Activated T-cell treated with anti-CD3 and anti-CD28 coated beads, Interleukin-2, amount 50 U/mL, for 4 hours (primary cell): ENCODE results near the gene BTNL9. TPM values are rescaled to one million over a fixed set of nuclear protein-coding genes. Genes with fewer than 3 reads are reported as not detected.

Experiments used
- ATAC-seq, 2 donors: fragments of 200-7000 bp; cut with Tn5 transposase; one replicate each; pipeline ENCODE4 v1.10.0; 2021
- DNase-seq: peaks from one replicate; pipeline ENCODE4 v3.0.0-alpha.2; 2020
- H3K27me3 Mint-ChIP-seq: one replicate; pipeline ENCODE4 v1.8.0; 2021; ENCODE audit warnings: low read depth, mixed read lengths
- H3K36me3 Mint-ChIP-seq: one replicate; pipeline ENCODE4 v1.8.0; 2022; ENCODE audit warnings: mixed read lengths; ENCODE audit not compliant: insufficient read depth
- H3K4me1 Mint-ChIP-seq: one replicate; pipeline ENCODE4 v1.8.0; 2021; ENCODE audit warnings: low read depth, mixed read lengths
- H3K4me3 Mint-ChIP-seq: one replicate; pipeline ENCODE4 v1.8.0; 2021; ENCODE audit warnings: mild to moderate bottlenecking, moderate library complexity, mixed read lengths
- H3K9me3 Mint-ChIP-seq: one replicate; pipeline ENCODE4 v1.8.0; 2021; ENCODE audit warnings: mixed read lengths
- total RNA-seq, 3 donors: library from RNA; stranded (reverse); gene quantifications; one replicate each; pipeline ENCODE4 v1.2.1, GENCODE V29; 2021

Gene BTNL9
- total RNA-seq, 3 donors from 2014 or later, result 0.13 to 0.35 TPM; not detected in 1

GRCh38 chr5:181107699-181108098 is 67.6 kb downstream of the BTNL9 start:
- peaks cover 5% of the 10 kb centered on the region for H3K4me1 Mint-ChIP-seq
- H3K9me3 Mint-ChIP-seq, result no peaks in the 10 kb centered on the region
- ATAC-seq, result no peak
- H3K27me3 Mint-ChIP-seq, result peaks cover 77% of the 10 kb centered on the region
- H3K4me3 Mint-ChIP-seq, result no peak overlapping the region
- H3K36me3 Mint-ChIP-seq, result no peaks in the 10 kb centered on the region
- DNase-seq, result no peak

DNA sequence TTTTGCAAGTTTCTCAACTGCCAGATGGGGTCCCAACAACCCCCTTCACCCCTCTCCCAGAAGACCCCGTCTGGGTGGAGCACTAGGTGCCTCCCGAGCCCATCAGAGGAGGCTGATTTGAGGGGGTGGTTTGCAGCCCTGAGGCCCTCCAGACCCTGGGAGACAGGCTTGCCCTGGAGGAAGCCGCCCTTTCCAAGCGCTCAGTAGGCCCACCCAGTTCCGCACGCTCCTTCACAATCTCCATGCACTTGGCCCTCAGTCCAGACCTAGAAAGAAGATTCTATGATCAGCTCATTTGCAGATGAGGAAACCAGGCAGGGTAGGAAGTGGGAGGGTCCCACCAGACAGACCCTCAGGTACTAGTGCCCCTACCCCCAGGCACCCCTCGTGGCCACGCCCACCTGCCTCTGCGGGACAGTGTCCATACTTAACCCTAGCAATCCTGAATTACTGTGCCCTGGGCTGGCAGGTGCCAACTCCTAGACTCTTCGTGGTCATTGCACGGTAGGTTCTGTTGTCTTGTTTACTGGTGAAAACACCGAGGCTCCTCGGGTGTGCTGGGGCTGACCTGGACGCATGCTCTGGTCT is 68.6 kb downstream of the BTNL9 start:
- Mint-ChIP-seq H3K4me1 (peaks cover 5% of the 10 kb centered on the region), H3K36me3 (no peaks in the 10 kb centered on the region), H3K27me3 (peaks cover 75% of the 10 kb centered on the region), H3K9me3 (no peaks in the 10 kb centered on the region), H3K4me3 (no peak overlapping the region)
- no peak for DNase-seq
- ATAC-seq, result no peak

DNA sequence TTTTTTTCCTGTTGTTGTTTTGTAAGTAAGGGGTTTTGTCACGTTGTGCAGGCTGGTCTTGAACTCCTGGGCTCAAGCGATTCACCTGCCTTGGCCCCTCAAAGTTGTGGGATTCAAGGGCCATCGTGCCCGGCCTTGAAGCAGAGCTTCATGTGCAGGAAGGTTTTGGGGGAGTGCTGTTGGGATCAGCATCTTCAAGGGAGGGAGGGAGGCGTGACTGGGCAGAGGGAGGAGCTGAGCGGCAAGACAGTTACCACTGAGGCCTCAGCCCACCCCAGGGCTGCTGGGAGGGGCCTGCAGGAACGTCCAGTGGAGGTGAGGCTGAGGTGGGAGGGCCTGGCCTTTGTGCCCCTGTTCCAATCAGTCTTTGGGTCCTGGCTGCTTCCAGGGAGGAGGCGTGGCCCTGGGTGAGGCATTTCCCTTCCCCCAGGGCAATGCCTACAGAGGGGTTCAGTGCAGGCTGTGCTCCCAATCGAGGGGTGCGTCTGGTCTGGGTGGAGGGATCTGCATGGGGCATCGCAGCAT is 69.5 kb downstream of the BTNL9 start:
- Mint-ChIP-seq H3K4me3 (no peak overlapping the region), H3K36me3 (peaks cover under 1% of the 10 kb centered on the region), H3K9me3 (no peaks in the 10 kb centered on the region), H3K4me1 (no peaks in the 10 kb centered on the region), H3K27me3 (peaks cover 77% of the 10 kb centered on the region)
- DNase-seq, result no peak
- ATAC-seq, result no peak

DNA sequence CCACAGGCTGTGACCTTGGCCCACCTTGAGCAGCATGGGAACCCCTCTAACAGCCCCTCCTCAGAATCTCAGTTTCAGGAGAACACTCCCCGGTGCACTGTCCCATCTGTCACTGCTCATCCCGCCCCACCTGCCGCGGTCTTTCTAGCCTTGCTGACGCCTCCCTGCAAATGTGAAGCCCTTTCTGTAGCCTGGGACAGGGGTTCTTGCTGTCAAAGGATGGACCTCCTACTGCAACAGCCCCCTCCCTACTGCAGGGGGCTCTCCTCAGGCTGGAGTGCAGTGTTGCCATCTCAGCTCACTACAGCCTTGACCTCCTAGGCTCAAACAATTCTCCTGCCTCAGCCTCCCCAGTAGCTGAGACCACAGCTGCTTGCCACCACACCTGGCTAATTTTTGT is 70.9 kb downstream of the BTNL9 start:
- Mint-ChIP-seq H3K36me3 (peaks cover 1% of the 10 kb centered on the region), H3K4me3 (no peak overlapping the region), H3K4me1 (no peaks in the 10 kb centered on the region), H3K27me3 (peaks cover 81% of the 10 kb centered on the region), H3K9me3 (no peaks in the 10 kb centered on the region)
- DNase-seq (no peak), ATAC-seq (no peak)

Other genes with a start within 250 kb of the BTNL9 start
- 10 to 100 TPM; 76.8 to 89.3 (median 85.0) TPM for gene MGAT1, start 237.5 kb upstream of the BTNL9 start, total RNA-seq
- gene ZFP62, start 179.0 kb upstream of the BTNL9 start, total RNA-seq, result 10 to 100 TPM; 20.6 to 23.0 (median 22.4) TPM
- not detected for gene BTNL8, start 141.1 kb upstream of the BTNL9 start, total RNA-seq
- not detected for gene BTNL3, start 51.4 kb upstream of the BTNL9 start, total RNA-seq
- not detected for gene OR2V1, start 90.9 kb downstream of the BTNL9 start, total RNA-seq
- not detected for gene OR2V2, start 107.3 kb downstream of the BTNL9 start, total RNA-seq
- 1 to 10 TPM in 1 of 3 donors, under 1 TPM in 2; 0.18 to 2.1 (median 0.99) TPM for gene TRIM7, start 164.9 kb downstream of the BTNL9 start, total RNA-seq
- 10 to 100 TPM; 37.6 to 39.5 (median 38.3) TPM for gene TRIM41, start 183.0 kb downstream of the BTNL9 start, total RNA-seq
- gene RACK1, start 203.6 kb downstream of the BTNL9 start, total RNA-seq, result 1,000 to 10,000 TPM; 2,938 to 3,145 (median 2,972) TPM
- gene TRIM52, start 220.9 kb downstream of the BTNL9 start, total RNA-seq, result 10 to 100 TPM; 11.4 to 12.5 (median 12.0) TPM